ENCODE measurements around the gene BCKDHB.

DNA sequence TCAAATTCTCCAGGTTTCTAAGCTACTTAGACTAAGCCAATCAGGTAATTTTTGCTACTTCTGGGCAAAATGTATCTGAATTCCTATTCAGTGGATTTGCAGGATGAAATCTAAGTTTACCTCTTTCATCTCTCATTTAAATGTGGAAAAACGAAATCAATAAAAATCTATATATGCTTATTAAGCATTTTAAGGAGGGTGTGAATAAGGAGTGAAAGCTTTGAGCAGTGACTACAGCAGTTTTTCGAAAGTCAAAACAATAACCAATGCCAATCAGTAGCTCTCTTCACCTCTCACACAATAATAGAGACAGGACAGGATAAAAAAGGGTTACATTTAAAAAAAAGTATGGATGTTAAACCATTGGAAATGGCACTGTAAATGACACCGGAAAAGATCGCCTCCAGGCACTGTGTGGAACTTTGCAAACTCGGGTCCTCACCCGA is 476 bp upstream of the BCKDHB start:
- TF ChIP-seq EZH2phosphoT487 (IDR thresholded peaks at IDR 0.05; ENCODE audit: unreplicated experiment) (no peak), EZH2 (IDR thresholded peaks at IDR 0.05; ENCODE audit: low read depth, unreplicated experiment) (no peak), POLR2AphosphoS5 (IDR thresholded peaks at IDR 0.05; ENCODE audit: low read depth) (peak; percentile 62; the same call in 1 of the 2 replicates), JUNB (IDR thresholded peaks at IDR 0.05; ENCODE audit: unreplicated experiment) (no peak), ZNF114 (CRISPR knock-in tag; IDR thresholded peaks at IDR 0.05) (no peak), CREB1 (CRISPR knock-in tag; IDR thresholded peaks at IDR 0.05; ENCODE audit: low read depth) (no peak), STAT1 (IDR thresholded peaks at IDR 0.05; ENCODE audit: unreplicated experiment) (no peak)
- TF ChIP-seq, protein P1, sequence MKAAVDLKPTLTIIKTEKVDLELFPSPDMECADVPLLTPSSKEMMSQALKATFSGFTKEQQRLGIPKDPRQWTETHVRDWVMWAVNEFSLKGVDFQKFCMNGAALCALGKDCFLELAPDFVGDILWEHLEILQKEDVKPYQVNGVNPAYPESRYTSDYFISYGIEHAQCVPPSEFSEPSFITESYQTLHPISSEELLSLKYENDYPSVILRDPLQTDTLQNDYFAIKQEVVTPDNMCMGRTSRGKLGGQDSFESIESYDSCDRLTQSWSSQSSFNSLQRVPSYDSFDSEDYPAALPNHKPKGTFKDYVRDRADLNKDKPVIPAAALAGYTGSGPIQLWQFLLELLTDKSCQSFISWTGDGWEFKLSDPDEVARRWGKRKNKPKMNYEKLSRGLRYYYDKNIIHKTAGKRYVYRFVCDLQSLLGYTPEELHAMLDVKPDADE (IDR thresholded peaks at IDR 0.05): no peak
- TF ChIP-seq, protein P2, sequence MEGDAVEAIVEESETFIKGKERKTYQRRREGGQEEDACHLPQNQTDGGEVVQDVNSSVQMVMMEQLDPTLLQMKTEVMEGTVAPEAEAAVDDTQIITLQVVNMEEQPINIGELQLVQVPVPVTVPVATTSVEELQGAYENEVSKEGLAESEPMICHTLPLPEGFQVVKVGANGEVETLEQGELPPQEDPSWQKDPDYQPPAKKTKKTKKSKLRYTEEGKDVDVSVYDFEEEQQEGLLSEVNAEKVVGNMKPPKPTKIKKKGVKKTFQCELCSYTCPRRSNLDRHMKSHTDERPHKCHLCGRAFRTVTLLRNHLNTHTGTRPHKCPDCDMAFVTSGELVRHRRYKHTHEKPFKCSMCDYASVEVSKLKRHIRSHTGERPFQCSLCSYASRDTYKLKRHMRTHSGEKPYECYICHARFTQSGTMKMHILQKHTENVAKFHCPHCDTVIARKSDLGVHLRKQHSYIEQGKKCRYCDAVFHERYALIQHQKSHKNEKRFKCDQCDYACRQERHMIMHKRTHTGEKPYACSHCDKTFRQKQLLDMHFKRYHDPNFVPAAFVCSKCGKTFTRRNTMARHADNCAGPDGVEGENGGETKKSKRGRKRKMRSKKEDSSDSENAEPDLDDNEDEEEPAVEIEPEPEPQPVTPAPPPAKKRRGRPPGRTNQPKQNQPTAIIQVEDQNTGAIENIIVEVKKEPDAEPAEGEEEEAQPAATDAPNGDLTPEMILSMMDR (conservative IDR thresholded peaks at IDR 0.05; ENCODE audit: low read depth in 2 of 2): no peak
- TF ChIP-seq, protein P3, sequence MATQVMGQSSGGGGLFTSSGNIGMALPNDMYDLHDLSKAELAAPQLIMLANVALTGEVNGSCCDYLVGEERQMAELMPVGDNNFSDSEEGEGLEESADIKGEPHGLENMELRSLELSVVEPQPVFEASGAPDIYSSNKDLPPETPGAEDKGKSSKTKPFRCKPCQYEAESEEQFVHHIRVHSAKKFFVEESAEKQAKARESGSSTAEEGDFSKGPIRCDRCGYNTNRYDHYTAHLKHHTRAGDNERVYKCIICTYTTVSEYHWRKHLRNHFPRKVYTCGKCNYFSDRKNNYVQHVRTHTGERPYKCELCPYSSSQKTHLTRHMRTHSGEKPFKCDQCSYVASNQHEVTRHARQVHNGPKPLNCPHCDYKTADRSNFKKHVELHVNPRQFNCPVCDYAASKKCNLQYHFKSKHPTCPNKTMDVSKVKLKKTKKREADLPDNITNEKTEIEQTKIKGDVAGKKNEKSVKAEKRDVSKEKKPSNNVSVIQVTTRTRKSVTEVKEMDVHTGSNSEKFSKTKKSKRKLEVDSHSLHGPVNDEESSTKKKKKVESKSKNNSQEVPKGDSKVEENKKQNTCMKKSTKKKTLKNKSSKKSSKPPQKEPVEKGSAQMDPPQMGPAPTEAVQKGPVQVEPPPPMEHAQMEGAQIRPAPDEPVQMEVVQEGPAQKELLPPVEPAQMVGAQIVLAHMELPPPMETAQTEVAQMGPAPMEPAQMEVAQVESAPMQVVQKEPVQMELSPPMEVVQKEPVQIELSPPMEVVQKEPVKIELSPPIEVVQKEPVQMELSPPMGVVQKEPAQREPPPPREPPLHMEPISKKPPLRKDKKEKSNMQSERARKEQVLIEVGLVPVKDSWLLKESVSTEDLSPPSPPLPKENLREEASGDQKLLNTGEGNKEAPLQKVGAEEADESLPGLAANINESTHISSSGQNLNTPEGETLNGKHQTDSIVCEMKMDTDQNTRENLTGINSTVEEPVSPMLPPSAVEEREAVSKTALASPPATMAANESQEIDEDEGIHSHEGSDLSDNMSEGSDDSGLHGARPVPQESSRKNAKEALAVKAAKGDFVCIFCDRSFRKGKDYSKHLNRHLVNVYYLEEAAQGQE (IDR thresholded peaks at IDR 0.05; ENCODE audit: unreplicated experiment): no peak
